ENCODE results near the gene MZT2A.

GRCh38 chr2:131520526-131520925 lies 28.3 kb upstream of the MZT2A start:
- TF ChIP-seq POLR2A (IDR thresholded peaks at IDR 0.05) (no peak), CTCF (IDR thresholded peaks at IDR 0.05 in 8 of 11, conservative IDR thresholded peaks at IDR 0.05 in 3 of 11) (no peak)

All from spleen (tissue), 7 donors.